ENCODE data around the gene ID2. TPM values are rescaled to one million over a fixed set of nuclear protein-coding genes. Genes with fewer than 3 reads are reported as not detected.

The ID2 gene
- total and polyA plus RNA-seq, 2 of the 13 experiments (the other 11 are each of a cell fraction or from before 2014, with no cell fraction given): 214 to 719 TPM

DNA sequence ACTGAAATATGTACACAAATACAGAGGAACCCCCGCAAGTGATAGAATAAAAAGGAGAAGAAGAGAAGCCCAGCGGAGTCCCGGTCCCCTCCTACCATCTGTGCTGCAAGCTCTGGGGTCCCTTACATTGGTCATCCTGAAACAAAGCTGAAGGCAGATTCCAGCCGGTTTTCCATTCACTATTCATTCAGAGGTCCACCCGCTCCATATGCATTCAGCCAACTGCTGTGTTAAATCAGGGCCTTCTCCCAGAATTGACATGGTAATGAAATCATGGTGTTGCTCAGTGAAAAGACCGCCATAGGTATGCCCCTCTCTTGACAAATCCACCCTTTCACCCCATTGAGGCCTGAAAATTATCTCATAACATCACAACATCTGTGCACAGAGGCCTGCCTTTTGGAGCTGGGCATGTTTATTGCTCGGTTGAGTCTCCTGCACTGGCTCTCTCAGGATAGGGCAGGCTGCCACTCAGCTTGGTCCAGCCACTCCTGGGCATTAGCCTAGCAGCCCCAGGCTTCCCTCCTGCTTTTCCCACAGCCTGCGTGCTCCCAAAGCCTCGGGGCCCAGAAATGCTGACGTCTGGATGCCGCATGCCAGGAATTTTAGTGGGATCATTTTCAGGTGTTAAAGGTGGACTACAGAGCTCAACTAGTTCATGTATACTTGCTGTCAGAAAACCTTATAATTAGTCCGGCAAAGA, 39.3 kb upstream of the ID2 start (continued):
- TF ChIP-seq, protein P1, sequence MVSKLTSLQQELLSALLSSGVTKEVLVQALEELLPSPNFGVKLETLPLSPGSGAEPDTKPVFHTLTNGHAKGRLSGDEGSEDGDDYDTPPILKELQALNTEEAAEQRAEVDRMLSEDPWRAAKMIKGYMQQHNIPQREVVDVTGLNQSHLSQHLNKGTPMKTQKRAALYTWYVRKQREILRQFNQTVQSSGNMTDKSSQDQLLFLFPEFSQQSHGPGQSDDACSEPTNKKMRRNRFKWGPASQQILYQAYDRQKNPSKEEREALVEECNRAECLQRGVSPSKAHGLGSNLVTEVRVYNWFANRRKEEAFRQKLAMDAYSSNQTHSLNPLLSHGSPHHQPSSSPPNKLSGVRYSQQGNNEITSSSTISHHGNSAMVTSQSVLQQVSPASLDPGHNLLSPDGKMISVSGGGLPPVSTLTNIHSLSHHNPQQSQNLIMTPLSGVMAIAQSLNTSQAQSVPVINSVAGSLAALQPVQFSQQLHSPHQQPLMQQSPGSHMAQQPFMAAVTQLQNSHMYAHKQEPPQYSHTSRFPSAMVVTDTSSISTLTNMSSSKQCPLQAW (CRISPR knock-in tag; IDR thresholded peaks at IDR 0.05): no peak
- TF ChIP-seq ZNF7 (CRISPR knock-in tag; IDR thresholded peaks at IDR 0.05): no peak
- no peak for TF ChIP-seq ZNF556 (CRISPR knock-in tag; IDR thresholded peaks at IDR 0.05; ENCODE audit: borderline replicate concordance)

DNA sequence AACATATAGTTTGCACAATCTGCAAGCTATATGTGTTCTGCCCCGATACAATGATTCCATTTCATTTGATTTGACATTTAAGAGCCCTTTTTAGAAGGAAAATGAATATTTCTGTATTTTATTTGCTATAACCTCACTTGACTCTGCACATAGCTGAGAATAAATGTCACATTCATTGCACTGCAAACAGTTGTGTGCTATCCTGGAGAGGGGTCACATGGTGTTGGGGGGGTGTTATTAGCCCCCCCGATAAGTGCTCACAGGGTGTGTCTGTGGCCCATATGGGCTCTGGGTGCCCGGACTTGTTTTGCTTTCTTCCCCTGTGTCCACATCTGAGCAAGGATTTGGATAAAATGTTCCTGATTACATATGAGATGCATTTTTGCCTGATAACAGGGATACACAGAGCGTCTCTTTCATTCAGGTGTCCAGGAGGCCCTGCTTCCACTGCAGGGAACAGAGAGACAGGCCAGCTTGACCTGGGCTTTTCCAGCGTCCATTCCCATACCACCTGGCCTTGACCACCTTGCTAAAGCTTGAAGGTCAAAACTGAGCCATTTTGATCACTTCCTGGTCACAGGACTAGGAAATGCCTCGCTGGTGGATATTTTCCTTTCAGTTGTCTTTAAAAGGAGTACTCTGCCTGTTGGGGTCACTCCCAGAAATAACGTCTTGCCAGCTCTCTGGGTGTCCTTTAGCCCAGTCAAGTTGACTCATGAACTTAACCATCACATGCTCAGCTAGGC, 38.4 kb upstream of the ID2 start:
- ATAC-seq: peak; percentile 4; the same call in 1 of the 3 replicates
- Histone ChIP-seq H3K4me3 (replicated peaks in 1 of 3; ENCODE audit: insufficient read depth in 1 of 3, low read depth in 2 of 3, low read length in 3 of 3) (no peak overlapping the region), H3K27me3 (ENCODE audit: control insufficient read depth in 1 of 2, insufficient read depth in 2 of 2, low read length in 2 of 2) (no peaks in the 10 kb centered on the region), H3K4me2 (ENCODE audit: low read depth, low read length) (no peak overlapping the region), H3K36me3 (replicated peaks in 1 of 2; ENCODE audit: control insufficient read depth in 1 of 2, insufficient read depth in 2 of 2, low read length in 2 of 2) (no peaks in the 10 kb centered on the region), H3K27ac (ENCODE audit: extremely low read length, insufficient read depth, low read length) (no peak overlapping the region), H4K20me1 (ENCODE audit: insufficient read depth, low read length) (no peaks in the 10 kb centered on the region), H3K4me1 (ENCODE audit: insufficient read depth, low read length) (peaks cover 42% of the 10 kb centered on the region), H3K9ac (ENCODE audit: insufficient read depth, low read depth, low read length) (no peak overlapping the region), H3K9me3 (ENCODE audit: low read length) (no peaks in the 10 kb centered on the region), H3K79me2 (ENCODE audit: insufficient read depth, low read length) (no peaks in the 10 kb centered on the region), H2AFZ (ENCODE audit: low read length) (no peak overlapping the region)
- in situ Hi-C loops (cut with HindIII; ENCODE audit: extremely low pct_ligation_motif_present, low pct_unique_long_range_greater_than_20kb): no loop called here
- ChIA-PET CTCF (ENCODE audit: low intra/inter-chr PET ratio, low total read pairs) (no interaction called here), POLR2A (interaction anchor here (0.9 to 4.4 kb wide), 7 partner anchors 10 to 38 kb away, joined by 3 to 24 read pairs (median 3); partner anchors contain the start of gene ID2)
- DNase-seq (ENCODE audit: low spot score): no peak
- intact Hi-C loops (cut with micrococcal nuclease; ENCODE audit: unreplicated experiment): no loop called here
- 69% methylated on average over 7 of the region's 7 CpGs for whole genome bisulfite sequencing (ENCODE audit: low lambda C conversion rate)
- FAIRE-seq: no peak
- BruUV-seq (replicated peaks): no TSS peak
- TF ChIP-seq PAXIP1 (CRISPR knock-in tag; conservative IDR thresholded peaks at IDR 0.05): 0 out of 2 replicates have a peak, but pooled peaks have one; percentile 48
- TF ChIP-seq SAP130 (CRISPR knock-in tag; IDR thresholded peaks at IDR 0.05; ENCODE audit: low read depth): 0 out of 2 replicates have a peak, but pooled peaks have one; percentile 11
- TF ChIP-seq HNF4A (CRISPR knock-in tag; IDR thresholded peaks at IDR 0.05): peak; percentile 49
- peak; percentile 52; the same call in 1 of the 2 replicates for TF ChIP-seq ELF1 (CRISPR knock-in tag; IDR thresholded peaks at IDR 0.05)
- TF ChIP-seq, protein P2, sequence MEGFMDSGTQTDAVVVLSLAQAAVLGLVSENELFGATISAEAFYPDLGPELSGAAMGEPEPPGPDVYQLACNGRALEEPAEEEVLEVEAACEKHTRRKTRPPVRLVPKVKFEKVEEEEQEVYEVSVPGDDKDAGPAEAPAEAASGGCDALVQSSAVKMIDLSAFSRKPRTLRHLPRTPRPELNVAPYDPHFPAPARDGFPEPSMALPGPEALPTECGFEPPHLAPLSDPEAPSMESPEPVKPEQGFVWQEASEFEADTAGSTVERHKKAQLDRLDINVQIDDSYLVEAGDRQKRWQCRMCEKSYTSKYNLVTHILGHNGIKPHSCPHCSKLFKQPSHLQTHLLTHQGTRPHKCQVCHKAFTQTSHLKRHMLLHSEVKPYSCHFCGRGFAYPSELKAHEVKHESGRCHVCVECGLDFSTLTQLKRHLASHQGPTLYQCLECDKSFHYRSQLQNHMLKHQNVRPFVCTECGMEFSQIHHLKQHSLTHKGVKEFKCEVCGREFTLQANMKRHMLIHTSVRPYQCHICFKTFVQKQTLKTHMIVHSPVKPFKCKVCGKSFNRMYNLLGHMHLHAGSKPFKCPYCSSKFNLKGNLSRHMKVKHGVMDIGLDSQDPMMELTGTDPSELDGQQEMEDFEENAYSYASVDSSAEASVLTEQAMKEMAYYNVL (CRISPR knock-in tag; IDR thresholded peaks at IDR 0.05; ENCODE audit: borderline replicate concordance): no peak
- 0 out of 2 replicates have a peak, but pooled peaks have one; percentile 10 for TF ChIP-seq THAP11 (CRISPR knock-in tag; IDR thresholded peaks at IDR 0.05)
- TF ChIP-seq MXI1 (IDR thresholded peaks at IDR 0.05; ENCODE audit: borderline replicate concordance, low read depth, low read length): 0 out of 3 replicates have a peak, but pooled peaks have one; percentile 24
- 0 out of 2 replicates have a peak, but pooled peaks have one; percentile 28 for TF ChIP-seq PHF20 (CRISPR knock-in tag; IDR thresholded peaks at IDR 0.05)
- peak; percentile 84 for TF ChIP-seq ESRRA (CRISPR knock-in tag; IDR thresholded peaks at IDR 0.05; ENCODE audit: low read depth)
- 0 out of 2 replicates have a peak, but pooled peaks have one; percentile 59 for TF ChIP-seq ZNF644 (CRISPR knock-in tag; IDR thresholded peaks at IDR 0.05; ENCODE audit: low read depth)
- TF ChIP-seq ZBTB38 (CRISPR knock-in tag; IDR thresholded peaks at IDR 0.05): 0 out of 2 replicates have a peak, but pooled peaks have one; percentile 40

Measured in HepG2 (cell line).